ENCODE measurements around the gene ABCG1.

Gene ABCG1

GRCh38 chr21:42191696-42192595 is 27.0 kb upstream of the ABCG1 start:
- no peak for DNase-seq (ENCODE audit: low read depth)

- DNase-seq (ENCODE audit: low read depth): no peak
Measured at GRCh38 chr21:42193131-42193671, 25.7 kb upstream of the ABCG1 start.

DNA sequence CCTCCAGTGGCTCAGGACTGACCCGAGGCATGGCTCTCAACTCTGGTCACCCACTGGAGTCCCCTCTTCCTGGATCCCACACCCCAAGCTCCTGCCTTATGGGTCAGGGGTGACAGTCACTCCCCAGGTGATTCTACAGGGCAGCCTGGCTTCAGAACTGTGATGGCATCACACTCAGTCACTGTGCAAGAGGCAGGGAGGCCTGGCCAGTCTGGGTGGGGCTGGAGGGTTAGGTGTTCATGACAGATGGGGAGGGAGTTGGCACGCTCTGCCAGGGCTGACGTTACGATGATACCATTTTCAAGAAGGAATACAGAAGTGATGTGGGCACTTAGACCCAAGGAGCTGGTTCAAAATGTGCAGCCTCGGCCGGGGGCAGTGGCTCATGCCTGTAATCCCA is 25.2 kb upstream of the ABCG1 start:
- DNase-seq (ENCODE audit: low read depth): no peak

GRCh38 chr21:42194863-42195262 is 24.1 kb upstream of the ABCG1 start:
- DNase-seq (ENCODE audit: low read depth): no peak

- DNase-seq (ENCODE audit: low read depth): peak; percentile 14
Measured at GRCh38 chr21:42195378-42196031, 23.4 kb upstream of the ABCG1 start.

DNA sequence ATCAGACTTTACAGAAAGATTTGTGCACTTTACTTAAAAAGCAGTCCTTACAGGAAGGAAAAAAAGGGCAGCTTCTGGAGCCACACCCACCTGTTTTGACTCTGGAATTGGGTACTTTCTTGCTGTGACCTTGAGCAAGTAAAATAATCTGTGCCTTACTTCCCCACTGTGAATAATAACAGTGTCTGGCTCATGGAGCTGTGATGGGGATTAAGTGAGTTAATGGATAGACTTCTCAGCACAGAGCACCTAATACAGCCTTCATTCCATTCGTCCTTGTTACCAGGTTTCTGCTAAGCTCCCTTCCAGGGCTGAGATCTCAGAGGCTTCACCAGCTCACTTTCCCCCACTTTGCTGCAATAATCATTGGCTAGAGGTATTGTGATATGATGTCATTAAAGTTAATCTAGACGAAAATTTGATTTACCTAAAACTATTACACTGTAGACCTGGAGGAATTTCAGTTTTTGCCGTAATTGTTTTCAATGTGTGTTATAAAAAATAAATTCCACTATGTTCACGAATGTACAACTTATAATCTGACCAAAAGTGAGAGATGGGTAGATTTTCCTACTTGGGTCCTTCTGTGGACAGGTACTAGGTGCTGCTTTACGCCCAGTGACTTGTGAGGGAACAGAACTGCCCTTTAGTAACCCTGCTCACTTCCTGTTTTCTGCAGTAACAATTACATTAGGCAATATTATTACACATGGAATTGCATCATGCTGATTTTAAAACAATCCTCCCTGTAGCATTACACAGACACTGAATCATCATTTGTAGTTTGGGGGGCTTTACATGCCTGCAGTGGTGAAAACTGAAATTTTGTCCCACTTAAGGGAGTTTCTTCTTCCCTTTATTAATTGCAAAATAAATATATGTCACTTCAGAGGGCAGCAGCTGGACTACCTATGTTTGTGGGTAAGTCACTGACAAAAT is 19.7 kb upstream of the ABCG1 start:
- peak; percentile 64 for DNase-seq (ENCODE audit: low read depth)

DNA sequence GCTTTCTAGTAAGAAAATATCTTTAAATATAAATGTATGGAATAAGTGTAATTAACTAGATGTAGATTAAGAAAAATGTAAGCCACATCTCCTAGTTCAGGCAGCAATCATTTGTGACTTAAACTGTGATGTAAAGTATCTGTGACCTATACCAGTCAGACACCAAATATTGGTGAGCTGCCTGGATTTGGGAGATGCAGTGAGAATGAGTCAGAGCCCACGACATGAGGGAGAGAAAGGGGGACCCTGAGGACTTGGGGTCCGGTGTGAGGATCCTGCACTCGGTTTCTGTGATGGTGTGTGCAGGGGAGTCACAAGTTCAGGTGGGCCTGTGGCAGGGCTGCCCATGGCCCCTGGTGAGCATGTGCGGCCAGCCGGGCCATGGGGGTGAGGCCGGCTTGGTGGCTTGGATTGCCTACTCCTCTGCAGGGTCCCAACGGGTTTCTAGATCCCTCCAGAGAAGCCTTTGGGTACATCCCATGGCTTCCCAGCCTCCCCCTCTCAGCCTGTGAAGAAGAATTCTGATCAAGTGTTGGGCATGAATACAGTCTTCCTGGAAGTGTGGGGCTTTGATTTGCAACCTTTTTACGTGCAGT is 19.0 kb upstream of the ABCG1 start:
- peak; percentile 23 for DNase-seq (ENCODE audit: low read depth)

GRCh38 chr21:42200906-42201614 is 17.9 kb upstream of the ABCG1 start:
- DNase-seq (ENCODE audit: low read depth): no peak

DNA sequence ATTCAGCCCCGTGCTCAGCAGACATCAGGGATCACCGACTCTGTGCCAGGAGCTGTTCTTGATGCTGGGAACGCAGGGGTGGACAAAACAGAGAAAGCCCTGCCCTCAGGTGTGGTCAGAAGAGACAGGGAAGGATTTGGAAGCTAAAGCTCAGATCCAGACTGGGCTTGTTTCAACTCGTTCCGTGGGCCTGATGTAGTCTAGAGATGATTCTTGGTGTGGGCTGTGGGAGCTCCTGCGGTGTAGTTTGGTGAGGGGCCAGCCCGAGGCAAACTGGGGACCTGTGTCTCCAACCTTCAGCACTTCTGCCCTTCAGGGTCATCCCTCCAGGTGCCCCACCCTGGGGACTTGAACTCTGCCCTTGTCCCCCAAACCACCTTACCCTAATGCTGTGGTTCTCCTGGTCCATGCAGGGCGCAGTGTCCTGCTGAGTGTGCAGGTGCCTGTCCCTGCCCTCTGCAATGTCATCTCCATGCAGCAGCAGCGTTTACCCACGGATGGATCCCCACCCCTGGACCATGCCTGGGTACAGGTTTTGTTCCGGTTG is 17.3 kb upstream of the ABCG1 start:
- DNase-seq (ENCODE audit: low read depth): no peak

GRCh38 chr21:42202321-42202720 is 16.6 kb upstream of the ABCG1 start:
- DNase-seq (ENCODE audit: low read depth): no peak

DNA sequence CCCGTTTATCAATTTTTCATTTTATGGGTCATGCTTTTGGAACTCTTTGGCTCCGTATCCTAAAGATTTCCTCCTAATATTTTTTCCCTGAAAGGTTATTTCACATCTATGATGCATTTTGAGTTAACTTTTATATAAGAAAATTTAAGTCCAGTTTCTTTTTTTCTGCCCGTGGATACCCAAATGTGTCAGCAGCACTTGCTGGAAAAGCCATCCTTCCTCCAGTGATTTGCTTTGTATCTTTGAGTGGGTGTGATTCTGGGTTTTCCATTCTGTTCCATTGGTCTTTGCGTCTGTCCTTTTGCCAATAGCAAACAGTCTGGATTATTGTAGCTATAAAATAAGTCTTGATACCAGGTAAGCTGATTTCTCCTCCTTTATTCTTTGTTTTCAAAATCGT is 15.6 kb upstream of the ABCG1 start:
- DNase-seq (ENCODE audit: low read depth): no peak

DNA sequence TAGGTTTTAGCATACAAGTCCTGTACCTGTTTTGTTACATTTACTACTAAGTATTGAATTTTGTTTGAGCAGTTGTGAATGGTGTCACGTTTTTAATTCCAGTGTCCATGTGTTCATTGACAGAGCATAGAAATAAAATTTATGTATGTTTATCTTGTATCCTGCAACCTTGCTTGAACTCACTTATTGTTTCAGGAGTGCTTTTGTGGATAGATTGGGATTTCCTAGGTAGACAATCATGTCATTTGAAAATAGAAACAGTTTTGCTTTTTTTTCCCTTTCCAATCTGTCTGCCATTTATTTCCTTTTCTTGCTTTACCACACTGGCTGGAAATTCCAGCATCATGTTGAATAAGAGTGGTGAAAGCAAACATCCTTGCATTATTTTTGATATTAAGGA is 15.0 kb upstream of the ABCG1 start:
- no peak for DNase-seq (ENCODE audit: low read depth)

DNA sequence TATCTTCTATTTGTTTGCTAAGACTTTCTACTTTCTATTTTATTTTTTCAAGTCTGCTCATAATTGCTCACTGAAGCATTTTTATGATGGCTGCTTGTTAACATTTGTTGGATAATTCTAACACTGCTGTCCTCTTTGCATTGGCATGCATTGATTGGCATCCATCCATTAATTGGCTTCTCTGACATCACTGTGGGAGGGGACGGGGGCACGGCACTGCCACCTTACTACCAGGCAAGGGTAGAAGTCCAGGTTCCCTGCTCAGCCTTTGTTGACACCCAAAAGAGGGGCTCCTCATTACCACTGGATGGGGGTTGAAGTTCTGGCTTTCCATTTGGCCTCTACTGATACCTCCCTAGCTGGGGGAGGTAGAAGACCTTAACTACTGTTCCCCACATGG is 11.5 kb upstream of the ABCG1 start:
- no peak for DNase-seq (ENCODE audit: low read depth)

DNA sequence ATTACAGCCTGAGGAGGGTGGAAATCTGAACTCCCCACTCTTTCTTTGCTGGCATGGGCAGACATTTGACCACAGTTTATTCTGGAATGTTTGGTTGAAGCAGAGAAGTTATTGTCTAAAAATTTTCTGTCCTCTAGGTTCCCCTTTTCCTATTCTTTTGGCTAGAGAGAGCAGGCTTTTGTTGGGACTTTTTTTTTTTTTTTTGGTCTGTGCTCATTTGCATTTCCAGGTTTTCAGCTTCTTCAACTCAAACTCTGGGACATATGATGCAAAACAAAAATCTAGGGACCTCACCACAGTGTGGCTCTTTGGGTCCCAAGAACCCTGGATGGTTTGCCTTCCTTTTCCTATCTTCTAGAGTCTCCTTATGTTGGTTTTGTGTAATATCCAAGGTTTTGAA is 10.9 kb upstream of the ABCG1 start:
- DNase-seq (ENCODE audit: low read depth): no peak

DNA sequence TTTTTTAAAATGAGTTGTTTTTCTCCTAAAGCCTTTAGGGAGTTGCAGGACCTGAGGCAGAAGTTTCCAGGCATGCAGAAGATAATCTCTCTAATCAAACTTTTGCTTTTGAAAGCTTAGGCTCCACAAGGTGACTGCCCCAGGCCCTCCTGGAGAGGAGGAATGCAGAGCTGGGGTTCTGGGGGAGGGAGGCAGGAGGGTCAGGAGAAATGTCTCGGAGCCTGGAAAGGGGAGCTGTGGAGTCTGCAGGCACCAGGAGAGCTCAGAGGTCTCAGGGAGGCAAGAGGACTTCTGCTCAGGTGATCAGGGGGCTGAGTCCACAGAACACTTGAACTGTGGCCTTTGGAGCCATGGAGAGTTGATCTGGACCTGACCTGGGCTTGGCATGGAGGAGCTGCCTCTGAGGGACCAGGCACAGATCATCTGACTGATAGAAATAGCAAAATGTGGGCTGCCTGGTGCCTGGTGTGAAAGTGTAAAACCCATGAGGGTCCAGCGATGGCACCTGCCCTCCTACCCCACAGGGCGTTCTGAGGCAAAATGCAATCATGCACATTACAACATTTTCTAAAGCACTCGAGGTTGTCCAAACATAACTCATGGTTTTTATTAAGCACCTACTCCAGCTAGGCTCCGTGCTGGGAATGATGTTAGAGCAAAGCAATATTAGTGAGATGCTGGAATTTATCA is 10.0 kb upstream of the ABCG1 start:
- DNase-seq (ENCODE audit: low read depth): no peak

GRCh38 chr21:42209801-42210479 is 9.0 kb upstream of the ABCG1 start:
- no peak for DNase-seq (ENCODE audit: low read depth)

GRCh38 chr21:42212266-42212665 is 6.7 kb upstream of the ABCG1 start:
- no peak for DNase-seq (ENCODE audit: low read depth)

GRCh38 chr21:42213082-42213774 is 5.7 kb upstream of the ABCG1 start:
- no peak for DNase-seq (ENCODE audit: low read depth)
